B cell (primary cell): ENCODE data around the gene TMEM163. TPM values are rescaled to one million over a fixed set of nuclear protein-coding genes. Genes with fewer than 3 reads are reported as not detected.

ENCODE experiments used
- ATAC-seq: fragments of 200-7000 bp; cut with Tn5 transposase; one replicate; pipeline ENCODE4 v1.10.0; 2021; ENCODE audit warnings: low read depth, mild to moderate bottlenecking, moderate number of reproducible peaks, moderate library complexity
- CTCF ChIA-PET: fragments of 350-600 bp; sonication (Branson Sonifier 250); formaldehyde crosslinking; loops from one replicate; lab custom pipeline; 2021; ENCODE audit warnings: antibody characterized with exemption, inconsistent platforms; lab: Charles Lee
- POLR2A ChIA-PET: fragments of 350-600 bp; sonication (Branson Sonifier 250); formaldehyde crosslinking; loops from one replicate; lab custom pipeline; 2021; ENCODE audit warnings: antibody characterized with exemption; lab: Charles Lee
- DNase-seq: peaks from one replicate; pipeline ENCODE4 v3.0.0; 2013
- H2AFZ ChIP-seq: 2 replicates; pipeline ENCODE4 v1.6.1; 2012; ENCODE audit warnings: mild to moderate bottlenecking, low read depth, low read length; ENCODE audit not compliant: insufficient read depth, poor library complexity, severe bottlenecking
- H3K27ac ChIP-seq, 2 donors: 1 replicate in 1 of 2; 2 replicates in 1 of 2; pipeline ENCODE4 v1.5.1; 2012 to 2013; ENCODE audit warnings: low read length in 2 of 2, mild to moderate bottlenecking in 2 of 2, moderate library complexity in 1 of 2
- H3K27me3 ChIP-seq, 4 experiments: fragments of 200-600 bp in 1 of 4; sonication (generic) in 1 of 4; replicated peaks in 1 of 4; 1 replicate in 2 of 4; 2 replicates in 2 of 4; pipeline versions ENCODE4 v1.6.1 to v1.7.0; 2013 to 2016; ENCODE audit warnings: low read length in 3 of 4, mild to moderate bottlenecking in 2 of 4, mixed read lengths in 1 of 4, moderate library complexity in 1 of 4; ENCODE audit not compliant: insufficient read depth in 4 of 4, control insufficient read depth in 3 of 4; ENCODE audit errors: control extremely low read depth in 1 of 4
- H3K36me3 ChIP-seq, 2 experiments: replicated peaks in 1 of 2; 1 replicate in 1 of 2; 2 replicates in 1 of 2; pipeline versions ENCODE4 v1.6.1 to v1.7.1; 2013; ENCODE audit warnings: low read length in 1 of 2; ENCODE audit not compliant: insufficient read depth in 2 of 2, control insufficient read depth in 1 of 2; ENCODE audit errors: control extremely low read depth in 1 of 2, extremely low read depth in 1 of 2
- H3K4me1 ChIP-seq, 2 donors: fragments of 200-600 bp in 1 of 2; sonication (generic) in 1 of 2; 1 replicate in 1 of 2; 2 replicates in 1 of 2; pipeline versions ENCODE4 v1.5.1 to v1.6.1; 2013 to 2017; ENCODE audit warnings: low read length in 2 of 2; ENCODE audit not compliant: control insufficient read depth in 2 of 2, insufficient read depth in 2 of 2
- H3K4me2 ChIP-seq: replicated peaks from 2 replicates; pipeline ENCODE3; 2012; ENCODE audit warnings: mild to moderate bottlenecking, low read depth, low read length; ENCODE audit not compliant: poor library complexity, severe bottlenecking
- H3K4me3 ChIP-seq, 5 experiments: fragments of 200-600 bp in 1 of 5; sonication (generic) in 1 of 5; 1 replicate in 3 of 5; 2 replicates in 2 of 5; pipeline versions ENCODE4 v1.5.1 to v1.7.0; 2011 to 2016; ENCODE audit warnings: low read length in 4 of 5, mild to moderate bottlenecking in 4 of 5, low read depth in 2 of 5, control low read depth in 1 of 5, moderate library complexity in 1 of 5; ENCODE audit not compliant: insufficient read depth in 1 of 5; ENCODE audit errors: control extremely low read depth in 1 of 5, extremely low read depth in 1 of 5
- H3K79me2 ChIP-seq: fragments of 200-600 bp; sonication (generic); one replicate; pipeline ENCODE4 v1.6.0; 2016; ENCODE audit warnings: low read length; ENCODE audit not compliant: control insufficient read depth, insufficient read depth
- H3K9ac ChIP-seq: fragments of 200-600 bp; sonication (generic); 2 replicates; pipeline ENCODE4 v1.6.1; 2017; ENCODE audit warnings: mild to moderate bottlenecking, low read length, moderate library complexity
- H3K9me3 ChIP-seq, 3 donors: one replicate each; pipeline versions ENCODE4 v1.6.1 to v1.7.1; 2013; ENCODE audit warnings: low read length in 2 of 3; ENCODE audit not compliant: control insufficient read depth in 2 of 3, insufficient read depth in 1 of 3; ENCODE audit errors: control extremely low read depth in 1 of 3
- H4K20me1 ChIP-seq: 2 replicates; pipeline ENCODE4 v1.6.0; 2012; ENCODE audit warnings: mild to moderate bottlenecking, low read length; ENCODE audit not compliant: insufficient read depth, control insufficient read depth, poor library complexity, severe bottlenecking
- H3K27ac Mint-ChIP-seq: one replicate; pipeline ENCODE4 v1.8.0; 2021; ENCODE audit warnings: mixed read lengths
- H3K27me3 Mint-ChIP-seq: one replicate; pipeline ENCODE4 v1.8.0; 2021; ENCODE audit warnings: mixed read lengths
- H3K4me1 Mint-ChIP-seq: one replicate; pipeline ENCODE4 v1.8.0; 2021; ENCODE audit warnings: mixed read lengths
- H3K4me3 Mint-ChIP-seq: one replicate; pipeline ENCODE4 v1.8.0; 2021; ENCODE audit warnings: mixed read lengths
- H3K9me3 Mint-ChIP-seq: one replicate; pipeline ENCODE4 v1.8.0; 2022; ENCODE audit warnings: mixed read lengths; ENCODE audit not compliant: insufficient read depth
- CTCF ChIP-seq: fragments of 200-600 bp; IDR thresholded peaks from one replicate; pipeline ENCODE4 v1.8.0; 2022; ENCODE audit warnings: antibody characterized with exemption, mild to moderate bottlenecking
- EZH2 ChIP-seq: IDR thresholded peaks from 2 replicates; pipeline ENCODE4 v1.6.1; 2012; ENCODE audit warnings: borderline replicate concordance, low read depth, mild to moderate bottlenecking, moderate library complexity, low read length; ENCODE audit not compliant: insufficient read depth, poor library complexity, severe bottlenecking
- WGBS: methylation state at CpG from one replicate; pipeline ENCODE4 v1.1.5; 2013; ENCODE audit warnings: missing lambda C conversion rate; ENCODE audit not compliant: insufficient coverage; 5-methylcytosine and 5-hydroxymethylcytosine counted together
- intact Hi-C: fragments of 100-400 bp; cut with micrococcal nuclease; formaldehyde crosslinking; loops from one replicate; pipeline ENCODE4 v1.10.0; 2022
- polyA plus RNA-seq: library from polyadenylated mRNA; depleted of rRNA; stranded (reverse); fragments of >200 nt; gene quantifications from 2 replicates; pipeline ENCODE4 v1.2.3, GENCODE V29; 2012
- total RNA-seq, 2 donors: library from RNA; stranded (reverse); fragments of 120-200 nt in 1 of 2; gene quantifications; 1 replicate in 1 of 2; 2 replicates in 1 of 2; pipeline versions ENCODE4 v1.2.3 to v1.2.4, GENCODE V29; 2013 to 2022

TMEM163 gene
- total and polyA plus RNA-seq, 2 donors (not counting 1 experiment from before 2014, with no cell fraction given) = 2.6 to 5.6 TPM

DNA sequence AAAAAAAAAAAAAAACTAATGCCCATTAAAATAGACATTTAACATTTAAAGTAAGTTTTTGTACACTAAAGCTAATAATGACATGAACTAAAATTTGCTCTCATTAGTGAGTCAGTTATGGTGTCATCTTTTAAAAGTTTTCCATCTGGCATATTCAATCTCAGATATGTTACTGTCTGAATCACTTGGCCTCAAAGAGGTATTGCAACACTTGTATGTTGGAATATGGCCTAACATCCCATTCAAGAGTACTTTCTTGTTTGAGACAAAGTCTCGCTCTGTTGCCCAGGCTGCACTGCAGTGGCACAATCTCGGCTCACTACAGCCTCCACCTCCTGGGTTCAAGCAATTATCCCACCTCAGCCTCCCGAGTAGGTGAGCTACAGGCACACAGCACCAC, 169.7 kb downstream of the TMEM163 start:
- ATAC-seq (no peak), DNase-seq (no peak)
- Histone ChIP-seq H3K9ac (no peak overlapping the region), H3K36me3 (no peaks in the 10 kb centered on the region), H4K20me1 (no peaks in the 10 kb centered on the region), H3K79me2 (no peaks in the 10 kb centered on the region), H3K27me3 (no peaks in the 10 kb centered on the region), H3K27ac (no peak overlapping the region), H3K4me2 (no peak overlapping the region), H2AFZ (no peak overlapping the region), H3K9me3 (no peaks in the 10 kb centered on the region), H3K4me3 (no peak overlapping the region), H3K4me1 (no peaks in the 10 kb centered on the region)
- ChIA-PET CTCF (no interaction called here), POLR2A (no interaction called here)
- Mint-ChIP-seq H3K27ac (no peak overlapping the region), H3K27me3 (no peaks in the 10 kb centered on the region), H3K9me3 (no peaks in the 10 kb centered on the region), H3K4me1 (no peaks in the 10 kb centered on the region), H3K4me3 (no peak overlapping the region)
- intact Hi-C loops = no loop called here
- TF ChIP-seq CTCF (no peak), EZH2 (no peak)
- WGBS = 80% methylated on average over 1 of the region's 3 CpGs

GRCh38 chr2:134540990-134541389, 177.8 kb downstream of the TMEM163 start:
- Histone ChIP-seq H3K79me2 (no peaks in the 10 kb centered on the region), H3K27ac (no peak overlapping the region), H2AFZ (no peak overlapping the region), H3K36me3 (no peaks in the 10 kb centered on the region), H3K4me3 (no peak overlapping the region), H4K20me1 (no peaks in the 10 kb centered on the region), H3K4me1 (no peaks in the 10 kb centered on the region), H3K4me2 (no peak overlapping the region), H3K27me3 (no peaks in the 10 kb centered on the region), H3K9ac (no peak overlapping the region), H3K9me3 (no peaks in the 10 kb centered on the region)
- no peaks in the 10 kb centered on the region for H3K4me1 Mint-ChIP-seq
- H3K27me3 Mint-ChIP-seq = no peaks in the 10 kb centered on the region
- no peaks in the 10 kb centered on the region for H3K9me3 Mint-ChIP-seq
- intact Hi-C loops = no loop called here
- H3K27ac Mint-ChIP-seq = no peak overlapping the region
- DNase-seq (no peak), ATAC-seq (no peak)
- ChIA-PET CTCF (no interaction called here), POLR2A (no interaction called here)
- TF ChIP-seq CTCF (no peak), EZH2 (no peak)
- H3K4me3 Mint-ChIP-seq = no peak overlapping the region
